ENCODE results near the gene RSPH1. TPM values are rescaled to one million over a fixed set of nuclear protein-coding genes. Genes with fewer than 3 reads are reported as not detected.

RSPH1 gene
- total RNA-seq, 1 donor from 2014 or later: 0.82 TPM

DNA sequence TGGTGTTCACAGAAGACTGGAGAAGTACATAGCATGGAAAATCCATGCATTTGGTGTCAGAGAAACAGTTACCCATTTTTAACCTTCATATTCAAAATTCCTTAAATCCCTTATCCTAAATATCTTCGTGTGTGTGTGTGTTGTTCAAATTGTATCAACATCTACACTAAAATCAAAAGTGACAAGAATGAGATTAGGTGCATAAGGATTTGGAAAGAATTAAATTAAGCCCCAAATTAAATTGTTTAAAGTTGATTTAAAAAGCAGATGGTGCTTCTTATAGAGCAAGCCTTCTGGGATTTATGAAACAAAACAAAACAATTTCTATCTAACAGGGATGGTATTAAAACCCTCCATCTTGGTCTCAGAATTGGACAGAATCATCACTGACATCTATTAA lies 4.7 kb downstream of the RSPH1 start:
- Mint-ChIP-seq H3K4me3 (ENCODE audit: unreplicated experiment) (no peak overlapping the region), H3K36me3 (ENCODE audit: low read depth, unreplicated experiment) (no peaks in the 10 kb centered on the region), H3K9me3 (ENCODE audit: unreplicated experiment) (no peaks in the 10 kb centered on the region), H3K27ac (ENCODE audit: unreplicated experiment) (no peak overlapping the region), H3K27me3 (ENCODE audit: unreplicated experiment) (peaks cover 10% of the 10 kb centered on the region), H3K4me1 (ENCODE audit: unreplicated experiment) (peaks cover 26% of the 10 kb centered on the region)
- DNase-seq (ENCODE audit: low spot score): no peak
- TF ChIP-seq, protein P1, sequence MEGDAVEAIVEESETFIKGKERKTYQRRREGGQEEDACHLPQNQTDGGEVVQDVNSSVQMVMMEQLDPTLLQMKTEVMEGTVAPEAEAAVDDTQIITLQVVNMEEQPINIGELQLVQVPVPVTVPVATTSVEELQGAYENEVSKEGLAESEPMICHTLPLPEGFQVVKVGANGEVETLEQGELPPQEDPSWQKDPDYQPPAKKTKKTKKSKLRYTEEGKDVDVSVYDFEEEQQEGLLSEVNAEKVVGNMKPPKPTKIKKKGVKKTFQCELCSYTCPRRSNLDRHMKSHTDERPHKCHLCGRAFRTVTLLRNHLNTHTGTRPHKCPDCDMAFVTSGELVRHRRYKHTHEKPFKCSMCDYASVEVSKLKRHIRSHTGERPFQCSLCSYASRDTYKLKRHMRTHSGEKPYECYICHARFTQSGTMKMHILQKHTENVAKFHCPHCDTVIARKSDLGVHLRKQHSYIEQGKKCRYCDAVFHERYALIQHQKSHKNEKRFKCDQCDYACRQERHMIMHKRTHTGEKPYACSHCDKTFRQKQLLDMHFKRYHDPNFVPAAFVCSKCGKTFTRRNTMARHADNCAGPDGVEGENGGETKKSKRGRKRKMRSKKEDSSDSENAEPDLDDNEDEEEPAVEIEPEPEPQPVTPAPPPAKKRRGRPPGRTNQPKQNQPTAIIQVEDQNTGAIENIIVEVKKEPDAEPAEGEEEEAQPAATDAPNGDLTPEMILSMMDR (IDR thresholded peaks at IDR 0.05; ENCODE audit: unreplicated experiment): no peak

DNA sequence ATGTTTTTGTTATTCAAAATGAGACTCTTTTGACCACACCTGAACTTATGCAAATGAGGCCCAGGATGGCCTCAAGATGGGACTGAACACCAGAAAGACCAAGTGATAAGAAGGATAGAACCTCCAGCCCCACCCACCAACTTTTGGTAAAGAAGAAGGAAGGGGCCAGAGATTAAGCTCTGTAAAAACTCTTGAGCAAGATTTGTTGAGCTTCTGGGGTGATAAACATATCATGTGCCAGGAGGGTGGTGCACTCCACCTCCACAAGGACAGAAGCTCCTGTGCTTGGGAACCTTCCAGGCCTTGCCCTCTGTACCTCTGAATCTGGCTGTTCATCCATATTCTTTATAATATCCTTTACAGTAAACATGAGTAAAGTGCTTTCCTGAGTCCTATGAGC lies 5.3 kb downstream of the RSPH1 start:
- Mint-ChIP-seq H3K9me3 (ENCODE audit: unreplicated experiment) (no peaks in the 10 kb centered on the region), H3K4me1 (ENCODE audit: unreplicated experiment) (peaks cover 32% of the 10 kb centered on the region), H3K27ac (ENCODE audit: unreplicated experiment) (no peak overlapping the region), H3K27me3 (ENCODE audit: unreplicated experiment) (peaks cover 8% of the 10 kb centered on the region), H3K36me3 (ENCODE audit: low read depth, unreplicated experiment) (no peaks in the 10 kb centered on the region), H3K4me3 (ENCODE audit: unreplicated experiment) (no peak overlapping the region)
- DNase-seq (ENCODE audit: low spot score): no peak
- TF ChIP-seq, protein P1 (IDR thresholded peaks at IDR 0.05; ENCODE audit: unreplicated experiment): no peak

DNA sequence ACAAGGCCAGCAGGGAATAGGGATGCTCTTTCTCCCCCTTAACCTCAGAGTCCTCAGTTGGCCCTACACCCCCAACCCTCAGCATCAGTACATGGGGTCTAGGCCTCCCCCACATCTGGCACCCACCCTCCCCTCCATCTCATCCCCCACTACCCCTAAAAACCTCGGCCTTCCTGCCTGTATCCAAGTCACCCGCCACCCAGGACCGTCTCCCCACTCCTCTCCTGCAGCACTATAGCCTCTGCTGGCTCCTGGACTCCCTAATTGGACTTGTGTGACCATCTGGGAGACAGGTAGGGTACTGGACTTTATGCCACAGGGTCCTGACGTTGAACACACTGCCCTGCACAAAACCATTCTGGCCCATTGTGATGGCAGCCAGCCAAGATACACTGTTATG lies 6.0 kb downstream of the RSPH1 start:
- Mint-ChIP-seq H3K4me3 (ENCODE audit: unreplicated experiment) (no peak overlapping the region), H3K9me3 (ENCODE audit: unreplicated experiment) (no peaks in the 10 kb centered on the region), H3K4me1 (ENCODE audit: unreplicated experiment) (peaks cover 35% of the 10 kb centered on the region), H3K27ac (ENCODE audit: unreplicated experiment) (no peak overlapping the region), H3K36me3 (ENCODE audit: low read depth, unreplicated experiment) (no peaks in the 10 kb centered on the region), H3K27me3 (ENCODE audit: unreplicated experiment) (peaks cover 8% of the 10 kb centered on the region)
- TF ChIP-seq, protein P1 (IDR thresholded peaks at IDR 0.05; ENCODE audit: unreplicated experiment): no peak
- no peak for DNase-seq (ENCODE audit: low spot score)

DNA sequence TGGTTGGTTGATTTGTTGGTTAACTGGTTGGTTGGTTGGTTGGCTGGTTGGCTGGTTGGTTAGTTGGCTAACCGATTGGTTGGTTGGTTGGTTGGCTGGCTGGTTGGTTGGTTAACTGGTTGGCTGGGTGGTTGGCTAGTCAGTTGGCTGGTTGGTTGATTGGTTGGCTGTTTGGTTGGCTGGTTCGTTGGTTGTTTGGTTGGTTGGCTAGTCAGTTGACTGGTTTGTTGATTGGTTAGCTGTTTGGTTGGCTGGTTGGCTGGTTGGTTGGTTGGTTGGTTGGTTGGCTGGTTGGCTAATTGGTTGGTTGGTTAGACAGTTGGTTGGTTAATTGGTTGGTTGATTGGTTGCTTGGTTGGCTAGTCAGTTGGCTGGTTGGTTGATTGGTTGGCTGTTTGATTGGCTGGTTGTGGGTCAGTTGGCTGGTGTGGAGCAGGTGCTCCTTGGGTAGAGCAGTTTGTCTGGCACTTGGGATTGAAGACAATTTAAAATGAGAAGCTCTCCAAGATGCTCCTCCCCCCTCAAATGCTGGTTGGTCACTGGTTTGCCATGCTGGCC lies 6.9 kb downstream of the RSPH1 start:
- no peak for DNase-seq (ENCODE audit: low spot score)
- TF ChIP-seq, protein P1 (IDR thresholded peaks at IDR 0.05; ENCODE audit: unreplicated experiment): no peak
- Mint-ChIP-seq H3K27me3 (ENCODE audit: unreplicated experiment) (peaks cover 11% of the 10 kb centered on the region), H3K4me1 (ENCODE audit: unreplicated experiment) (peaks cover 40% of the 10 kb centered on the region), H3K36me3 (ENCODE audit: low read depth, unreplicated experiment) (no peaks in the 10 kb centered on the region), H3K9me3 (ENCODE audit: unreplicated experiment) (no peaks in the 10 kb centered on the region), H3K27ac (ENCODE audit: unreplicated experiment) (no peak overlapping the region), H3K4me3 (ENCODE audit: unreplicated experiment) (no peak overlapping the region)

DNA sequence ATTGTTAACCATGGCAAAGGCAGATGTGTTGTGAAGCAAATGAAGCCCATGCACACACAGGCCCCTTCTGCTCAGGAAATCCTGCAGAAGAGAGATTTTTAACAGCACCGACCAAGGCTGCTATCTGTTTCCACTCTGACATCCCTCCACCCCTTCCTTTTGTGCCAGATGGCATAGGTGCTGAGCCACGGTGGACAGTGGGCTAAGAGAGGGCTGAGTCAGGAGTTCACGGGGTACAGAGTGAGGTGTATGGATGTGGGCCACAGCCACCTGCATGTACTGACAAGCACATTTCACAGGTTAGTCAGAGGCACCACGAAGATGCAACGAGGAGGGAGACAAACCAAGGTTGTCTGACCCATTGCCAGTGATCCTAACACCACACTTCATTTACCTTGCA lies 9.5 kb downstream of the RSPH1 start:
- H3K4me1 Mint-ChIP-seq (ENCODE audit: unreplicated experiment): peaks cover 27% of the 10 kb centered on the region
- H3K27ac Mint-ChIP-seq (ENCODE audit: unreplicated experiment): peak overlapping the region; percentile 37
- DNase-seq (ENCODE audit: low spot score): no peak
- no peaks in the 10 kb centered on the region for H3K36me3 Mint-ChIP-seq (ENCODE audit: low read depth, unreplicated experiment)
- peaks cover 8% of the 10 kb centered on the region for H3K27me3 Mint-ChIP-seq (ENCODE audit: unreplicated experiment)
- H3K4me3 Mint-ChIP-seq (ENCODE audit: unreplicated experiment): no peak overlapping the region
- TF ChIP-seq, protein P1 (IDR thresholded peaks at IDR 0.05; ENCODE audit: unreplicated experiment): no peak
- no peaks in the 10 kb centered on the region for H3K9me3 Mint-ChIP-seq (ENCODE audit: unreplicated experiment)
